HCT116 (cell line): Measurements from ENCODE around the gene SND1. TPM values are rescaled to one million over a fixed set of nuclear protein-coding genes. Genes with fewer than 3 reads are reported as not detected.

Source experiments
- ATAC-seq: fragments of 200-7000 bp; cut with Tn5 transposase; 2 replicates; pipeline ENCODE4 v1.9.1; 2020; ENCODE audit warnings: mild to moderate bottlenecking, moderate library complexity
- BruUV-seq: library from RNA; stranded (reverse); fragments of 400-500 nt; replicated peaks from 2 replicates; lab custom pipeline; 2021; lab: Mats Ljungman, UMichigan
- CTCF ChIA-PET: fragments of 300-600 bp; sonication (Branson Sonifier 250); formaldehyde crosslinking; loops from one replicate; lab custom pipeline; 2021; ENCODE audit warnings: antibody characterized with exemption; lab: Charles Lee
- POLR2A ChIA-PET: fragments of 300-600, 350-600 bp; sonication (Branson Sonifier 250); formaldehyde crosslinking; loops from one replicate; lab custom pipeline; 2021; ENCODE audit warnings: antibody characterized with exemption; lab: Charles Lee
- RAD21 ChIA-PET, 2 experiments: fragments of 300-600 bp; sonication (Branson Sonifier 250); formaldehyde crosslinking; loops; one replicate each; lab custom pipeline; 2023; ENCODE audit warnings: low total read pairs in 2 of 2; ENCODE audit not compliant: uncharacterized antibody in 2 of 2, unreplicated experiment in 2 of 2, low non-redundant PET in 1 of 2; lab: Charles Lee
- DNase-seq: peaks from one replicate; pipeline ENCODE4 v3.0.0-alpha.2; 2010; ENCODE audit warnings: low read depth, low spot score
- H2AFZ ChIP-seq: fragments of 200-600 bp; shearing (Covaris generic), sonication (generic); 2 replicates; pipeline ENCODE4 v1.6.1; 2017; ENCODE audit warnings: low read depth, mixed run types, mixed read lengths, antibody characterized with exemption, low read length; ENCODE audit not compliant: poor library complexity, severe bottlenecking
- H3K27ac ChIP-seq: 2 replicates; pipeline ENCODE4 v1.5.1; 2012; ENCODE audit warnings: low read depth, low read length
- H3K27me3 ChIP-seq: fragments of 200-600 bp; sonication (generic); 2 replicates; pipeline ENCODE4 v1.6.1; 2016; ENCODE audit warnings: mixed run types, low read length, mixed read lengths; ENCODE audit not compliant: insufficient read depth
- H3K36me3 ChIP-seq, 2 experiments: fragments of 200-500 bp in 1 of 2; fragments of 200-600 bp in 1 of 2; sonication (Bioruptor generic) in 1 of 2; sonication (generic) in 1 of 2; 2 replicates each; pipeline versions ENCODE4 v1.5.1 to v1.6.1; 2014 to 2016; ENCODE audit warnings: low read length in 2 of 2, inconsistent platforms in 1 of 2, mixed read lengths in 1 of 2, mixed run types in 1 of 2; ENCODE audit not compliant: insufficient read depth in 2 of 2, control insufficient read depth in 1 of 2
- H3K4me1 ChIP-seq, 2 experiments: fragments of 200-600 bp in 1 of 2; sonication (generic) in 1 of 2; 2 replicates each; pipeline versions ENCODE4 v1.5.1 to v1.6.1; 2012 to 2017; ENCODE audit warnings: low read length in 2 of 2, inconsistent platforms in 1 of 2, mild to moderate bottlenecking in 1 of 2, mixed read lengths in 1 of 2, mixed run types in 1 of 2, moderate library complexity in 1 of 2; ENCODE audit not compliant: insufficient read depth in 2 of 2, control insufficient read depth in 1 of 2
- H3K4me2 ChIP-seq: fragments of 200-600 bp; sonication (generic); 2 replicates; pipeline ENCODE4 v1.6.1; 2017; ENCODE audit warnings: mixed run types, low read length, mixed read lengths
- H3K4me3 ChIP-seq, 2 experiments: fragments of 200-600 bp in 1 of 2; sonication (generic) in 1 of 2; replicated peaks in 1 of 2; 2 replicates each; pipeline ENCODE4 v1.5.1; 2011 to 2016; ENCODE audit warnings: low read length in 2 of 2, control low read depth in 1 of 2, low read depth in 1 of 2, mild to moderate bottlenecking in 1 of 2, mixed read lengths in 1 of 2, mixed run types in 1 of 2
- H3K79me2 ChIP-seq: fragments of 200-600 bp; sonication (generic); 2 replicates; pipeline ENCODE4 v1.6.1; 2017; ENCODE audit warnings: mild to moderate bottlenecking, mixed run types, low read length, moderate library complexity, mixed read lengths; ENCODE audit not compliant: insufficient read depth
- H3K9ac ChIP-seq: fragments of 200-600 bp; sonication (generic); 2 replicates; pipeline ENCODE4 v1.6.1; 2016; ENCODE audit warnings: low read length, mixed read lengths
- H3K9me2 ChIP-seq: fragments of 200-600 bp; sonication (generic), shearing (Covaris generic); 2 replicates; pipeline ENCODE4 v1.6.1; 2017; ENCODE audit warnings: mixed run types, mild to moderate bottlenecking, moderate library complexity; ENCODE audit not compliant: insufficient read depth
- H3K9me3 ChIP-seq, 2 experiments: fragments of 200-500 bp in 1 of 2; fragments of 200-600 bp in 1 of 2; sonication (Bioruptor generic) in 1 of 2; sonication (generic) in 1 of 2; 2 replicates each; pipeline ENCODE4 v1.6.1; 2014 to 2017; ENCODE audit warnings: low read length in 2 of 2, mixed read lengths in 2 of 2, inconsistent platforms in 1 of 2, low read depth in 1 of 2, mild to moderate bottlenecking in 1 of 2, mixed run types in 1 of 2, moderate library complexity in 1 of 2; ENCODE audit not compliant: control insufficient read depth in 1 of 2, insufficient read depth in 1 of 2
- H4K20me1 ChIP-seq: fragments of 200-600 bp; sonication (generic), shearing (Covaris generic); 2 replicates; pipeline ENCODE4 v1.6.1; 2017; ENCODE audit warnings: mixed run types, mild to moderate bottlenecking, moderate library complexity; ENCODE audit not compliant: insufficient read depth
- CTCF ChIP-seq, 3 experiments: fragments of 200-600 bp in 1 of 3; sonication (generic) in 1 of 3; IDR thresholded peaks in 2 of 3; conservative IDR thresholded peaks in 1 of 3; 2 replicates each; pipeline ENCODE4 v1.5.1; 2012 to 2017; ENCODE audit warnings: low read depth in 2 of 3, low read length in 2 of 3, antibody characterized with exemption in 1 of 3, borderline replicate concordance in 1 of 3, control low read depth in 1 of 3, mild to moderate bottlenecking in 1 of 3, mixed read lengths in 1 of 3, mixed run types in 1 of 3, moderate library complexity in 1 of 3; ENCODE audit not compliant: insufficient read depth in 1 of 3
- ELF1 ChIP-seq: IDR thresholded peaks from 2 replicates; pipeline ENCODE4 v1.6.1; 2012; ENCODE audit warnings: low read depth, borderline replicate concordance
- FOSL1 ChIP-seq: IDR thresholded peaks from 2 replicates; pipeline ENCODE4 v1.6.1; 2012; ENCODE audit warnings: low read depth
- JUND ChIP-seq: IDR thresholded peaks from 2 replicates; pipeline ENCODE4 v1.6.1; 2012
- MAX ChIP-seq: IDR thresholded peaks from 2 replicates; pipeline ENCODE4 v1.6.1; 2012
- POLR2A ChIP-seq: IDR thresholded peaks from 2 replicates; pipeline ENCODE4 v1.7.0; 2011; ENCODE audit warnings: borderline replicate concordance; ENCODE audit not compliant: insufficient read depth, insufficient read length; ENCODE audit errors: extremely low read depth
- POLR2AphosphoS5 ChIP-seq: IDR thresholded peaks from 2 replicates; pipeline ENCODE4 v1.6.1; 2011; ENCODE audit warnings: mild to moderate bottlenecking, low read depth, low read length, moderate library complexity
- SIN3A ChIP-seq: IDR thresholded peaks from 2 replicates; pipeline ENCODE4 v1.6.1; 2012; ENCODE audit warnings: low read depth
- SP1 ChIP-seq: IDR thresholded peaks from 2 replicates; pipeline ENCODE4 v1.6.1; 2012; ENCODE audit warnings: low read depth
- SRF ChIP-seq: IDR thresholded peaks from 2 replicates; pipeline ENCODE4 v1.6.1; 2012; ENCODE audit warnings: low read depth
- ZNF274 ChIP-seq: fragments of 200-500 bp; sonication (Bioruptor generic); IDR thresholded peaks from 2 replicates; pipeline ENCODE4 v1.6.1; 2014; ENCODE audit warnings: mild to moderate bottlenecking, low read depth, low read length, inconsistent platforms
- intact Hi-C: fragments of 100-400 bp; cut with micrococcal nuclease; formaldehyde crosslinking; loops from 2 replicates; pipeline ENCODE4 v1.10.0; 2022
- total RNA-seq: library from RNA; stranded (reverse); gene quantifications from one replicate; pipeline ENCODE4 v1.2.1, GENCODE V29; 2021; ENCODE audit not compliant: unreplicated experiment

SND1 gene
- total RNA-seq, 1 experiment from 2014 or later: 169 TPM

- Histone ChIP-seq H3K9ac (peak overlapping the region; percentile 94), H3K79me2 (peaks cover 64% of the 10 kb centered on the region)
Observed at GRCh38 chr7:127653396-127653795, 1.4 kb downstream of the SND1 start.

GRCh38 chr7:127654404-127655394 lies 2.7 kb downstream of the SND1 start:
- Histone ChIP-seq H3K79me2 (peaks cover 77% of the 10 kb centered on the region), H3K27ac (no peak overlapping the region), H3K9ac (no peak overlapping the region), H3K36me3 (peaks cover 19 to 26% of the 10 kb centered on the region in 2 experiments; a peak in 3 of 4 replicates), H3K4me2 (peak overlapping the region; percentile 80; the same call in 1 of the 2 replicates), H2AFZ (no peak overlapping the region), H3K9me2 (no peaks in the 10 kb centered on the region), H3K4me1 (peaks cover 16 to 22% of the 10 kb centered on the region in 2 experiments), H4K20me1 (peaks cover 45% of the 10 kb centered on the region; the same call in 1 of the 2 replicates), H3K9me3 (no peaks in the 10 kb centered on the region), H3K4me3 (no peak overlapping the region), H3K27me3 (no peaks in the 10 kb centered on the region)
- intact Hi-C loops: loop anchor here (5.0 kb wide), 1 partner anchor 67 kb away; the partner anchor contains the start of genes ARF5 and GCC1
- ChIA-PET CTCF (no interaction called here), RAD21 (no interaction called here), POLR2A (no interaction called here)
- ATAC-seq: no peak
- TF ChIP-seq ZNF274 (no peak), JUND (no peak), SIN3A (0 out of 2 replicates have a peak, but pooled peaks have one; percentile 22), MAX (no peak), POLR2A (no peak), CTCF (IDR thresholded peaks at IDR 0.05 in 2 of 3, conservative IDR thresholded peaks at IDR 0.05 in 1 of 3; ENCODE audit: borderline replicate concordance in 1 of 3, insufficient read depth in 1 of 3, low read depth in 2 of 3, low read length in 2 of 3) (0 out of 6 replicates have a peak, but pooled peaks of 1 of the 3 experiments have one; percentile 6), ELF1 (no peak), POLR2AphosphoS5 (no peak), FOSL1 (no peak), SP1 (no peak)
- no peak for DNase-seq
- BruUV-seq: no TSS peak

More at GRCh38 chr7:127653396-127653795, 1.4 kb downstream of the SND1 start:
- no peak for DNase-seq
- no peaks in the 10 kb centered on the region for H3K27me3 ChIP-seq
- ChIA-PET CTCF (no interaction called here), POLR2A (no interaction called here), RAD21 (no interaction called here)
- H4K20me1 ChIP-seq: peaks cover 35% of the 10 kb centered on the region; the same call in 1 of the 2 replicates
- no peak overlapping the region for H3K27ac ChIP-seq
- no peaks in the 10 kb centered on the region for H3K9me2 ChIP-seq
- no peak for ATAC-seq
- H3K9me3 ChIP-seq: no peaks in the 10 kb centered on the region
- peaks cover 16 to 22% of the 10 kb centered on the region in 2 experiments for H3K4me1 ChIP-seq
- H3K4me3 ChIP-seq: peak overlapping the region; percentile 98 to 100
- H2AFZ ChIP-seq: no peak overlapping the region
- TF ChIP-seq SRF (no peak), FOSL1 (no peak), POLR2AphosphoS5 (0 out of 2 replicates have a peak, but pooled peaks have one; percentile 5)
- peaks cover 10 to 20% of the 10 kb centered on the region in 2 experiments; a peak in 3 of 4 replicates for H3K36me3 ChIP-seq
- H3K4me2 ChIP-seq: peak overlapping the region; percentile 80
- intact Hi-C loops: loop anchor here (5.0 kb wide), 1 partner anchor 66 kb away; the partner anchor contains the start of genes ARF5 and GCC1
- BruUV-seq: no TSS peak
